Muscle of leg (tissue), 11 donors: Measurements from ENCODE around the gene LRRC73. TPM values are rescaled to one million over a fixed set of nuclear protein-coding genes. Genes with fewer than 3 reads are reported as not detected.

Experiments used
- DNase-seq: peaks from one replicate; pipeline ENCODE4 v3.0.0; 2013
- H3K27ac ChIP-seq: one replicate; pipeline ENCODE4 v1.5.1; 2013; ENCODE audit warnings: mild to moderate bottlenecking, low read length, control low read depth
- H3K27me3 ChIP-seq: one replicate; pipeline ENCODE4 v1.6.1; 2013; ENCODE audit warnings: low read length; ENCODE audit not compliant: control insufficient read depth, insufficient read depth
- H3K36me3 ChIP-seq: one replicate; pipeline ENCODE4 v1.6.1; 2013; ENCODE audit warnings: low read length; ENCODE audit not compliant: control insufficient read depth, insufficient read depth
- H3K4me1 ChIP-seq: one replicate; pipeline ENCODE4 v1.6.1; 2013; ENCODE audit warnings: low read length; ENCODE audit not compliant: control insufficient read depth, insufficient read depth
- H3K4me3 ChIP-seq: one replicate; pipeline ENCODE4 v1.5.1; 2013; ENCODE audit warnings: low read length, control low read depth
- H3K9me3 ChIP-seq: replicated peaks from 2 replicates; pipeline ENCODE4 v1.6.1; 2013; ENCODE audit warnings: low read depth, low read length; ENCODE audit not compliant: control insufficient read depth
- WGBS: methylation state at CpG from one replicate; pipeline ENCODE4 v1.1.5; 2013; ENCODE audit warnings: missing lambda C conversion rate; ENCODE audit not compliant: insufficient coverage; 5-methylcytosine and 5-hydroxymethylcytosine counted together
- polyA plus RNA-seq, 8 donors: library from polyadenylated mRNA; unstranded; fragments of 120-200 nt; gene quantifications; one replicate each; pipeline versions ENCODE4 v1.2.1 to v1.2.3, GENCODE V29; 2013; ENCODE audit warnings: inconsistent platforms in 1 of 8, low replicate concordance in 1 of 8; ENCODE audit not compliant: insufficient read length in 8 of 8, insufficient read depth in 1 of 8
- total RNA-seq: library from RNA; stranded (reverse); fragments of 120-200 nt; gene quantifications from one replicate; pipeline ENCODE4 v1.2.4, GENCODE V29; 2013

The LRRC73 gene
- total and polyA plus RNA-seq, 9 donors, result 0.11 to 0.27 (median 0.16) TPM

- no peaks in the 10 kb centered on the region for H3K9me3 ChIP-seq
- DNase-seq, result no peak
- peaks cover 49% of the 10 kb centered on the region for H3K36me3 ChIP-seq
- no peaks in the 10 kb centered on the region for H3K4me1 ChIP-seq
- H3K4me3 ChIP-seq, result no peak overlapping the region
- no peak overlapping the region for H3K27ac ChIP-seq
- no CpG with 5 or more reads among the region's 1 CpG for WGBS
- no peaks in the 10 kb centered on the region for H3K27me3 ChIP-seq
Observed at GRCh38 chr6:43532201-43532600, 22.1 kb upstream of the LRRC73 start.

GRCh38 chr6:43524483-43524961 is 14.4 kb upstream of the LRRC73 start:
- Histone ChIP-seq H3K36me3 (peaks cover 91% of the 10 kb centered on the region), H3K27me3 (no peaks in the 10 kb centered on the region), H3K4me1 (no peaks in the 10 kb centered on the region), H3K4me3 (no peak overlapping the region), H3K9me3 (no peaks in the 10 kb centered on the region), H3K27ac (no peak overlapping the region)
- 84% methylated on average over 9 of the region's 10 CpGs for WGBS
- DNase-seq, result no peak

- H3K4me1 ChIP-seq, result peaks cover under 1% of the 10 kb centered on the region
- no peak overlapping the region for H3K4me3 ChIP-seq
- WGBS, result no CpG with 5 or more reads among the region's 3 CpGs
- DNase-seq, result no peak
- no peak overlapping the region for H3K27ac ChIP-seq
- no peaks in the 10 kb centered on the region for H3K27me3 ChIP-seq
- no peaks in the 10 kb centered on the region for H3K9me3 ChIP-seq
- peaks cover 87% of the 10 kb centered on the region for H3K36me3 ChIP-seq
Observed at GRCh38 chr6:43523284-43523683, 13.1 kb upstream of the LRRC73 start.

- Histone ChIP-seq H3K27ac (no peak overlapping the region), H3K9me3 (no peaks in the 10 kb centered on the region), H3K4me3 (no peak overlapping the region), H3K4me1 (peaks cover 5% of the 10 kb centered on the region), H3K36me3 (peaks cover 81% of the 10 kb centered on the region), H3K27me3 (no peaks in the 10 kb centered on the region)
- DNase-seq, result no peak
- 79% methylated on average over 6 of the region's 8 CpGs for WGBS
Observed at GRCh38 chr6:43522547-43523261, 12.6 kb upstream of the LRRC73 start.

- H3K9me3 ChIP-seq, result no peaks in the 10 kb centered on the region
- H3K27me3 ChIP-seq, result no peaks in the 10 kb centered on the region
- H3K36me3 ChIP-seq, result peaks cover 74% of the 10 kb centered on the region
- no peak for DNase-seq
- no peak overlapping the region for H3K4me3 ChIP-seq
- 86% methylated on average over 1 of the region's 2 CpGs for WGBS
- H3K27ac ChIP-seq, result no peak overlapping the region
- peaks cover 5% of the 10 kb centered on the region for H3K4me1 ChIP-seq
Observed at GRCh38 chr6:43521836-43522235, 11.7 kb upstream of the LRRC73 start.

GRCh38 chr6:43520097-43520496 is 10.0 kb upstream of the LRRC73 start:
- Histone ChIP-seq H3K4me3 (no peak overlapping the region), H3K27me3 (no peaks in the 10 kb centered on the region), H3K27ac (no peak overlapping the region), H3K9me3 (no peaks in the 10 kb centered on the region), H3K36me3 (peaks cover 65% of the 10 kb centered on the region), H3K4me1 (peaks cover 17% of the 10 kb centered on the region)
- no peak for DNase-seq
- WGBS, result 85% methylated on average over 3 of the region's 8 CpGs

- Histone ChIP-seq H3K27me3 (no peaks in the 10 kb centered on the region), H3K27ac (no peak overlapping the region), H3K9me3 (no peaks in the 10 kb centered on the region), H3K4me3 (peak overlapping the region; percentile 100), H3K4me1 (peaks cover 19% of the 10 kb centered on the region), H3K36me3 (peaks cover 63% of the 10 kb centered on the region)
- 8% methylated on average over 8 of the region's 10 CpGs for WGBS
- no peak for DNase-seq
Observed at GRCh38 chr6:43517505-43518357, 7.6 kb upstream of the LRRC73 start.

- Histone ChIP-seq H3K9me3 (no peaks in the 10 kb centered on the region), H3K27me3 (no peaks in the 10 kb centered on the region), H3K4me1 (peaks cover 23% of the 10 kb centered on the region), H3K36me3 (peaks cover 63% of the 10 kb centered on the region), H3K4me3 (peak within 1 kb of the TSS; percentile 100), H3K27ac (peak within 1 kb of the TSS; percentile 95)
- DNase-seq, result peak; percentile 99
- 0% methylated on average over 52 of the region's 57 CpGs for WGBS
Observed at GRCh38 chr6:43516697-43517504, 6.8 kb upstream of the LRRC73 start, which contains the start of the genes POLR1C and YIPF3. Gene POLR1C, plus strand, starts transcription at chr6:43517089. Its CDS starts 21 bp downstream, at chr6:43517110. Gene YIPF3, minus strand, starts transcription at chr6:43516926. Its CDS starts 119 bp downstream, at chr6:43516807.

GRCh38 chr6:43516367-43516696 is 6.2 kb upstream of the LRRC73 start:
- Histone ChIP-seq H3K36me3 (peaks cover 63% of the 10 kb centered on the region), H3K27ac (peak overlapping the region; percentile 95)
- no peak for DNase-seq

More at GRCh38 chr6:43516367-43516696, 6.2 kb upstream of the LRRC73 start:
- WGBS, result 0% methylated on average over 10 of the region's 10 CpGs
- H3K27me3 ChIP-seq, result no peaks in the 10 kb centered on the region
- peaks cover 24% of the 10 kb centered on the region for H3K4me1 ChIP-seq
- no peaks in the 10 kb centered on the region for H3K9me3 ChIP-seq
- H3K4me3 ChIP-seq, result peak overlapping the region; percentile 100
